ENCODE results near the gene OR2V2. TPM values are rescaled to one million over a fixed set of nuclear protein-coding genes. Genes with fewer than 3 reads are reported as not detected.

Gene OR2V2
- total RNA-seq, 1 experiment from 2014 or later: not detected

DNA sequence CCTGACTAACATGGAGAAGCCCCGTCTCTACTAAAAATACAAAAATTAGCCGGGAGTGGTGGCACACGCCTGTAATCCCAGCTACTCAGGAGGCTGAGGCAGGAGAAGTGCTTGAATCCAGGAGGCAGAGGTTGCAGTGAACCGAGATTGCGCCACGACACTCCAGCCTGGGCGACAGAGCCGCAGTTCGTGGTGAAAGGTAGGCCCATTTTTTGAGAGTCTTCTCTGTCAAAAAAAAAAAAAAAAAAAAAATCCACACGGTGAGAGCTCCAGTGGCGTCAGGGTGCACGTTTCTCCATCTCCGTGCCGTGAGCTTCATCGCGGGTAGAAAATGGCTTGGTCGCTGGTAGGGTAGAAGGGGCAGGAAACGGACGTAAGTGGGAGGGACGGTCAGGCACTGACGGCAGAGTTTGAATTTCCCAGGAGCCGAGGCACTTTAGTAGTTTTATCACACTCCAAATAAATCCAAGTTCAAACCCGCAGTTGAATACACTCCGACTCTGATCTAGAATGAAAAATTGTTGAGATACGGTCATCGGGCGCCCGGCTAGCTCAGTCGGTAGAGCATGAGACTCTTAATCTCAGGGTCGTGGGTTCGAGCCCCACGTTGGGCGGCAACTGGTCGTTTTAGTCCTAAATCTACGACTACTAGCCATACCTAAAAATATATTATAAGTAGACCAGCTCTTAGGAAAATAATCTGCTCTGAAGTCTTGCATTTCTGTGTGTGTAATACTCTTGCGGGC lies 60.0 kb downstream of the OR2V2 start:
- DNase-seq (ENCODE audit: low read depth): peak; percentile 92

DNA sequence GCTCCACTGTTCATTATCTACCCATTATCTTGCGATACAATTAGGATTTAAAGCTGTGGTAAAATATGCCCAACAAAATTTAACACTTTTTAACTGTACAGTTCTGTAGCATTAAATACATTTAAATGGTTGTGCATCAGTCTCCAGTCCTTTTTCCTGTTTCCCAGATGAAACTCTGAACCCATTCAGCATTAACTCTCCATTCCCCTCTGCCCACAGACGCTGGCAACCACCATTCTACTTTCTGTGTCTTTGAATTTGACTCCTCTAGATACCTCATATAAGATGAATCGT lies 60.5 kb downstream of the OR2V2 start:
- DNase-seq (ENCODE audit: low read depth): no peak

Other genes starting within 250 kb of the OR2V2 start
- not detected in 2 replicates for gene BTNL8, start 248.4 kb upstream of the OR2V2 start, total RNA-seq (2014; rRNA removed; shearing (Covaris generic))
- gene BTNL3, start 158.7 kb upstream of the OR2V2 start, total RNA-seq (2014; rRNA removed; shearing (Covaris generic)): not detected in 2 replicates
- 1.6 and 2.5 TPM in 2 replicates for gene BTNL9, start 107.3 kb upstream of the OR2V2 start, total RNA-seq (2014; rRNA removed; shearing (Covaris generic))
- not detected in 2 replicates for gene OR2V1, start 16.4 kb upstream of the OR2V2 start, total RNA-seq (2014; rRNA removed; shearing (Covaris generic))
- gene TRIM7, start 57.6 kb downstream of the OR2V2 start, total RNA-seq (2014; rRNA removed; shearing (Covaris generic)): 6.7 and 9.0 TPM in 2 replicates
- gene TRIM41, start 75.7 kb downstream of the OR2V2 start, total RNA-seq (2014; rRNA removed; shearing (Covaris generic)): 23.3 and 23.8 TPM in 2 replicates
- 3,901 and 4,257 TPM in 2 replicates for gene RACK1, start 96.3 kb downstream of the OR2V2 start, total RNA-seq (2014; rRNA removed; shearing (Covaris generic))
- gene TRIM52, start 113.6 kb downstream of the OR2V2 start, total RNA-seq (2014; rRNA removed; shearing (Covaris generic)): 1.6 and 2.6 TPM in 2 replicates
- not detected in 2 replicates for gene OR4F3, start 219.7 kb downstream of the OR2V2 start, total RNA-seq (2014; rRNA removed; shearing (Covaris generic))

Data from Daoy (cell line).